SU-DHL-6 (cell line): Measurements from ENCODE around the gene SIGLEC1.

Experiments
- H2AFZ ChIP-seq: fragments of 200-600 bp; sonication (generic); 2 replicates; pipeline ENCODE4 v1.6.1; 2014; ENCODE audit warnings: low read depth, mild to moderate bottlenecking, moderate library complexity, mixed read lengths, antibody characterized with exemption, low read length; ENCODE audit not compliant: severe bottlenecking
- H3F3A ChIP-seq: fragments of 200-600 bp; shearing (Covaris generic); 2 replicates; pipeline ENCODE4 v1.6.0; 2016; ENCODE audit warnings: antibody characterized with exemption, mild to moderate bottlenecking; ENCODE audit not compliant: insufficient read depth
- H3K27ac ChIP-seq: fragments of 200-600 bp; sonication (generic); 2 replicates; pipeline ENCODE4 v1.5.1; 2016; ENCODE audit warnings: low read depth, mild to moderate bottlenecking, low read length, moderate library complexity, mixed read lengths
- H3K27me3 ChIP-seq: fragments of 200-600 bp; sonication (generic), shearing (Covaris generic); 2 replicates; pipeline ENCODE4 v1.6.0; 2014; ENCODE audit warnings: mild to moderate bottlenecking, low read length
- H3K36me3 ChIP-seq: fragments of 200-600 bp; sonication (generic); 2 replicates; pipeline ENCODE4 v1.6.1; 2014; ENCODE audit warnings: mild to moderate bottlenecking, low read length, mixed read lengths
- H3K4me2 ChIP-seq: fragments of 300-600, 200-600 bp; shearing (Covaris generic), sonication (generic); 2 replicates; pipeline ENCODE4 v1.6.0; 2014; ENCODE audit warnings: low read length, low read depth, mild to moderate bottlenecking; ENCODE audit not compliant: poor library complexity, severe bottlenecking
- H3K4me3 ChIP-seq: fragments of 200-600 bp; sonication (generic); 2 replicates; pipeline ENCODE4 v1.5.1; 2014; ENCODE audit warnings: antibody characterized with exemption, low read length, mild to moderate bottlenecking, mixed read lengths; ENCODE audit not compliant: insufficient read depth, poor library complexity, severe bottlenecking
- H3K79me2 ChIP-seq: fragments of 200-600 bp; sonication (generic); 2 replicates; pipeline ENCODE4 v1.6.1; 2014; ENCODE audit warnings: mild to moderate bottlenecking, low read length, moderate library complexity; ENCODE audit not compliant: insufficient read depth
- H3K9ac ChIP-seq: fragments of 200-600 bp; sonication (generic); 2 replicates; pipeline ENCODE4 v1.7.0; 2014; ENCODE audit warnings: mild to moderate bottlenecking, low read length
- H3K9me2 ChIP-seq: fragments of 200-600 bp; sonication (generic); replicated peaks from 2 replicates; pipeline ENCODE4 v1.6.1; 2014; ENCODE audit warnings: low read length; ENCODE audit not compliant: insufficient read depth
- H3K9me3 ChIP-seq: fragments of 200-600 bp; sonication (generic); 2 replicates; pipeline ENCODE4 v1.6.1; 2014; ENCODE audit warnings: low read length, mixed read lengths; ENCODE audit not compliant: insufficient read depth
- H4K20me1 ChIP-seq: fragments of 200-600 bp; sonication (generic); 2 replicates; pipeline ENCODE4 v1.6.1; 2014; ENCODE audit warnings: low read depth, mild to moderate bottlenecking, antibody characterized with exemption, low read length, moderate library complexity, mixed read lengths
- EZH2phosphoT487 ChIP-seq: fragments of 200-600 bp; sonication (generic), shearing (Covaris generic); conservative IDR thresholded peaks from 2 replicates; pipeline ENCODE4 v1.6.1; 2018; ENCODE audit warnings: mild to moderate bottlenecking, antibody characterized with exemption, low read length, moderate library complexity, mixed read lengths
- TF ChIP-seq, protein P1 (sequence below): fragments of 200-600 bp; sonication (generic); IDR thresholded peaks from one replicate; pipeline ENCODE4 v1.5.1; 2017; ENCODE audit warnings: antibody characterized with exemption, mild to moderate bottlenecking, low read length, moderate library complexity; ENCODE audit not compliant: insufficient read depth, poor library complexity, severe bottlenecking

Gene SIGLEC1

GRCh38 chr20:3753501-3754275 is 41.3 kb upstream of the SIGLEC1 start:
- H4K20me1 ChIP-seq: no peaks in the 10 kb centered on the region; the same call in 1 of the 2 replicates
- H3K79me2 ChIP-seq: no peaks in the 10 kb centered on the region
- no peaks in the 10 kb centered on the region for H3K9me3 ChIP-seq
- no peak overlapping the region for H3K4me3 ChIP-seq
- TF ChIP-seq, protein P1, sequence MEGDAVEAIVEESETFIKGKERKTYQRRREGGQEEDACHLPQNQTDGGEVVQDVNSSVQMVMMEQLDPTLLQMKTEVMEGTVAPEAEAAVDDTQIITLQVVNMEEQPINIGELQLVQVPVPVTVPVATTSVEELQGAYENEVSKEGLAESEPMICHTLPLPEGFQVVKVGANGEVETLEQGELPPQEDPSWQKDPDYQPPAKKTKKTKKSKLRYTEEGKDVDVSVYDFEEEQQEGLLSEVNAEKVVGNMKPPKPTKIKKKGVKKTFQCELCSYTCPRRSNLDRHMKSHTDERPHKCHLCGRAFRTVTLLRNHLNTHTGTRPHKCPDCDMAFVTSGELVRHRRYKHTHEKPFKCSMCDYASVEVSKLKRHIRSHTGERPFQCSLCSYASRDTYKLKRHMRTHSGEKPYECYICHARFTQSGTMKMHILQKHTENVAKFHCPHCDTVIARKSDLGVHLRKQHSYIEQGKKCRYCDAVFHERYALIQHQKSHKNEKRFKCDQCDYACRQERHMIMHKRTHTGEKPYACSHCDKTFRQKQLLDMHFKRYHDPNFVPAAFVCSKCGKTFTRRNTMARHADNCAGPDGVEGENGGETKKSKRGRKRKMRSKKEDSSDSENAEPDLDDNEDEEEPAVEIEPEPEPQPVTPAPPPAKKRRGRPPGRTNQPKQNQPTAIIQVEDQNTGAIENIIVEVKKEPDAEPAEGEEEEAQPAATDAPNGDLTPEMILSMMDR: no peak
- TF ChIP-seq EZH2phosphoT487: no peak
- no peak overlapping the region for H3K27ac ChIP-seq
- H3K27me3 ChIP-seq: no peaks in the 10 kb centered on the region
- H2AFZ ChIP-seq: no peak overlapping the region
- H3F3A ChIP-seq: no peaks in the 10 kb centered on the region
- no peak overlapping the region for H3K9ac ChIP-seq
- H3K9me2 ChIP-seq: no peaks in the 10 kb centered on the region
- H3K4me2 ChIP-seq: no peak overlapping the region
- no peaks in the 10 kb centered on the region for H3K36me3 ChIP-seq

DNA sequence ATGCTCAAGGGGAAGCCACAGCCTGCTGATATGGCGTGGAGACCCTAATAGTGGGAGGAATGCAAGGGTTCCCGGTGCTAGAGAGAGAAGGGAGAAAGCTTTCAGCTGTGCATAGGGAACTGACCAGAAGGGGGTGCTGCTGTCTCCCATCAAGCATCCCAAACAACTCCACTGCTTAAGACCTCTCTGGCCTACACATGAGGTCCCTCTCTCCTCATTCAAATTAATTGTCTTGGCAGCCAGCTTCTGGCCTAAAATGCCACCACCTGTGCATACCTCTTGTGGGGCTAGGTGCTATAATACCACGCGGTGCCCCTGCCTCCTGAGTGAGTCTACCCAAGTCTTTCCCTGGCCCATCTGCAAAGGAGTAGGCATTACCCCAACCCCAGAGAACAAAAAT is 40.7 kb upstream of the SIGLEC1 start:
- TF ChIP-seq, protein P1: peak; percentile 57
- TF ChIP-seq EZH2phosphoT487: no peak
- H3K36me3 ChIP-seq: no peaks in the 10 kb centered on the region
- no peaks in the 10 kb centered on the region for H3K9me3 ChIP-seq
- no peaks in the 10 kb centered on the region for H3K9me2 ChIP-seq
- no peaks in the 10 kb centered on the region for H3F3A ChIP-seq
- no peak overlapping the region for H3K27ac ChIP-seq
- H3K27me3 ChIP-seq: no peaks in the 10 kb centered on the region
- H3K9ac ChIP-seq: no peak overlapping the region
- no peak overlapping the region for H3K4me2 ChIP-seq
- no peak overlapping the region for H2AFZ ChIP-seq
- H3K4me3 ChIP-seq: no peak overlapping the region
- no peaks in the 10 kb centered on the region for H3K79me2 ChIP-seq
- no peaks in the 10 kb centered on the region; the same call in 1 of the 2 replicates for H4K20me1 ChIP-seq

- H3K9ac ChIP-seq: no peak overlapping the region
- H4K20me1 ChIP-seq: no peaks in the 10 kb centered on the region; the same call in 1 of the 2 replicates
- H3K4me3 ChIP-seq: no peak overlapping the region
- TF ChIP-seq, protein P1: no peak
- no peak for TF ChIP-seq EZH2phosphoT487
- H2AFZ ChIP-seq: no peak overlapping the region
- H3K27me3 ChIP-seq: no peaks in the 10 kb centered on the region
- no peaks in the 10 kb centered on the region for H3F3A ChIP-seq
- no peaks in the 10 kb centered on the region for H3K79me2 ChIP-seq
- H3K9me2 ChIP-seq: no peaks in the 10 kb centered on the region
- H3K27ac ChIP-seq: no peak overlapping the region
- H3K4me2 ChIP-seq: no peak overlapping the region
- H3K36me3 ChIP-seq: no peaks in the 10 kb centered on the region
- H3K9me3 ChIP-seq: no peaks in the 10 kb centered on the region
These were observed 40.0 kb upstream of the SIGLEC1 start for GRCh38 chr20:3752386-3752759.
